Activated gamma-delta T cell treated with anti-CD3 and anti-CD28 coated beads, Interleukin-2, amount 50 U/mL, for 16 hours (primary cell): Measurements from ENCODE around the gene BLMH.
"Not testable (repeated sequence)": the region's sequence is repeated elsewhere in the genome, so short reads cannot be mapped to it uniquely, and the experiment has no call there.

Source experiments
- DNase-seq: peaks from one replicate; pipeline ENCODE4 v3.0.0-alpha.2; 2020; ENCODE audit warnings: low read depth

Gene BLMH

GRCh38 chr17:30229012-30229411, 62.7 kb downstream of the BLMH start:
- no peak for DNase-seq

GRCh38 chr17:30228011-30228410, 63.7 kb downstream of the BLMH start:
- DNase-seq, result no peak

GRCh38 chr17:30226878-30227277, 64.9 kb downstream of the BLMH start:
- DNase-seq, result no peak

- no peak for DNase-seq
These were observed 65.7 kb downstream of the BLMH start for GRCh38 chr17:30225919-30226553.

GRCh38 chr17:30225112-30225511, 66.6 kb downstream of the BLMH start:
- DNase-seq, result no peak

GRCh38 chr17:30224419-30224960, 67.3 kb downstream of the BLMH start:
- DNase-seq, result no peak

GRCh38 chr17:30222721-30223175, 69.0 kb downstream of the BLMH start:
- DNase-seq, result no peak

GRCh38 chr17:30222251-30222650, 69.5 kb downstream of the BLMH start:
- no peak for DNase-seq

GRCh38 chr17:30221346-30221745, 70.4 kb downstream of the BLMH start:
- DNase-seq, result no peak

GRCh38 chr17:30220414-30220813, 71.3 kb downstream of the BLMH start:
- no peak for DNase-seq

GRCh38 chr17:30219833-30220232, 71.9 kb downstream of the BLMH start:
- no peak for DNase-seq

- no peak for DNase-seq
These were observed 72.4 kb downstream of the BLMH start for GRCh38 chr17:30219315-30219714.

- no peak for DNase-seq
These were observed 72.9 kb downstream of the BLMH start for GRCh38 chr17:30218799-30219198.

GRCh38 chr17:30217746-30218245, 73.9 kb downstream of the BLMH start:
- no peak for DNase-seq

GRCh38 chr17:30217054-30217453, 74.7 kb downstream of the BLMH start:
- DNase-seq, result no peak

GRCh38 chr17:30212750-30213149, 79.0 kb downstream of the BLMH start:
- no peak for DNase-seq

GRCh38 chr17:30211371-30211770, 80.4 kb downstream of the BLMH start:
- no peak for DNase-seq

GRCh38 chr17:30210901-30211300, 80.8 kb downstream of the BLMH start:
- no peak for DNase-seq

GRCh38 chr17:30210366-30210765, 81.4 kb downstream of the BLMH start:
- DNase-seq, result no peak

- DNase-seq, result no peak
These were observed 81.8 kb downstream of the BLMH start for GRCh38 chr17:30209930-30210329.

GRCh38 chr17:30208214-30208613, 83.5 kb downstream of the BLMH start:
- DNase-seq, result no peak

GRCh38 chr17:30207655-30208054, 84.1 kb downstream of the BLMH start:
- no peak for DNase-seq

GRCh38 chr17:30203471-30203981, 88.2 kb downstream of the BLMH start:
- DNase-seq, result no peak

- DNase-seq, result not testable (repeated sequence)
These were observed 91.1 kb downstream of the BLMH start for GRCh38 chr17:30200656-30201055.
